Gastrocnemius medialis (tissue), 4 donors: ENCODE results near the gene CDK5RAP1.

Experiments used
- POLR2A ChIP-seq, 2 donors: fragments of 450-650 bp; IDR thresholded peaks; one replicate each; pipeline ENCODE4 v1.6.1; 2017; ENCODE audit warnings: antibody characterized with exemption in 2 of 2, mild to moderate bottlenecking in 2 of 2, moderate library complexity in 2 of 2
- TF ChIP-seq, protein P1 (sequence below), 5 experiments: fragments of 450-650 bp in 3 of 5; fragments of 200-600 bp in 2 of 5; sonication (generic) in 2 of 5; IDR thresholded peaks in 4 of 5; conservative IDR thresholded peaks in 1 of 5; 1 replicate in 4 of 5; 2 replicates in 1 of 5; pipeline ENCODE4 v1.5.1; 2016 to 2019; ENCODE audit warnings: antibody characterized with exemption in 5 of 5, mild to moderate bottlenecking in 3 of 5, moderate library complexity in 3 of 5

DNA sequence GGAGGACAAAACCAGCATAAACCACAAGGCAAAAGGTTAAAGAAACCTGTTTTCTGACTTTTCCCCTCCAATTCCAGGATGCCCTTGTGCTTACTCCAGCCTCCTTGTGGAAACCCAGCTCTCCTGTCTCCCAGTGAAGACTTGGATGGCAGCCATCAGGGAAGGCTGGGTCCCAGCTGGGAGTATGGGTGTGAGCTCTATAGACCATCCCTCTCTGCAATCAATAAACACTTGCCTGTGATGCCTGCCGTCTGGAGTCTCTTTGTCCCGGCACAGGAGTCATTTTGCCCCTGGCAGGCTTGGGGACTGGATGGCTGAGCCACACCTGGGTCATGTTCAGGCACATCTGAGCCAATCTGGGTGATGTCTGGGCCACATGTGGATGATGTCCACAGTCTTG is 91.7 kb downstream of the CDK5RAP1 start:
- TF ChIP-seq, protein P1, sequence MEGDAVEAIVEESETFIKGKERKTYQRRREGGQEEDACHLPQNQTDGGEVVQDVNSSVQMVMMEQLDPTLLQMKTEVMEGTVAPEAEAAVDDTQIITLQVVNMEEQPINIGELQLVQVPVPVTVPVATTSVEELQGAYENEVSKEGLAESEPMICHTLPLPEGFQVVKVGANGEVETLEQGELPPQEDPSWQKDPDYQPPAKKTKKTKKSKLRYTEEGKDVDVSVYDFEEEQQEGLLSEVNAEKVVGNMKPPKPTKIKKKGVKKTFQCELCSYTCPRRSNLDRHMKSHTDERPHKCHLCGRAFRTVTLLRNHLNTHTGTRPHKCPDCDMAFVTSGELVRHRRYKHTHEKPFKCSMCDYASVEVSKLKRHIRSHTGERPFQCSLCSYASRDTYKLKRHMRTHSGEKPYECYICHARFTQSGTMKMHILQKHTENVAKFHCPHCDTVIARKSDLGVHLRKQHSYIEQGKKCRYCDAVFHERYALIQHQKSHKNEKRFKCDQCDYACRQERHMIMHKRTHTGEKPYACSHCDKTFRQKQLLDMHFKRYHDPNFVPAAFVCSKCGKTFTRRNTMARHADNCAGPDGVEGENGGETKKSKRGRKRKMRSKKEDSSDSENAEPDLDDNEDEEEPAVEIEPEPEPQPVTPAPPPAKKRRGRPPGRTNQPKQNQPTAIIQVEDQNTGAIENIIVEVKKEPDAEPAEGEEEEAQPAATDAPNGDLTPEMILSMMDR (IDR thresholded peaks at IDR 0.05 in 4 of 5, conservative IDR thresholded peaks at IDR 0.05 in 1 of 5): no peak
- TF ChIP-seq POLR2A (IDR thresholded peaks at IDR 0.05): no peak
